Stimulated activated CD4-positive, alpha-beta T cell treated with anti-CD3 and anti-CD28 coated beads, Interleukin-1b, Interleukin-23, amount 100 ng/mL, for 24 hours (primary cell): ENCODE measurements around the gene UGT1A3.

Source experiments
- DNase-seq, 4 experiments: peaks; one replicate each; pipeline ENCODE4 v3.0.0-alpha.2; 2020; ENCODE audit warnings: low read depth in 4 of 4, low spot score in 1 of 4

UGT1A3 gene

GRCh38 chr2:233814056-233814835, 85.4 kb downstream of the UGT1A3 start:
- no peak for DNase-seq

GRCh38 chr2:233815861-233816260, 87.0 kb downstream of the UGT1A3 start:
- DNase-seq = no peak

- DNase-seq = no peak
Measured at GRCh38 chr2:233816334-233816733, 87.5 kb downstream of the UGT1A3 start.

GRCh38 chr2:233816771-233817170, 87.9 kb downstream of the UGT1A3 start:
- DNase-seq = no peak

GRCh38 chr2:233817361-233817911, 88.6 kb downstream of the UGT1A3 start:
- no peak for DNase-seq

- no peak for DNase-seq
Measured at GRCh38 chr2:233817995-233818638, 89.3 kb downstream of the UGT1A3 start.

GRCh38 chr2:233818639-233819621, 90.1 kb downstream of the UGT1A3 start:
- DNase-seq = no peak

GRCh38 chr2:233819884-233820773, 91.3 kb downstream of the UGT1A3 start:
- DNase-seq = no peak

GRCh38 chr2:233820774-233821105, 91.9 kb downstream of the UGT1A3 start:
- DNase-seq = no peak

GRCh38 chr2:233821196-233821595, 92.4 kb downstream of the UGT1A3 start:
- DNase-seq = no peak

- DNase-seq = no peak
Measured at GRCh38 chr2:233821709-233822100, 92.9 kb downstream of the UGT1A3 start.

GRCh38 chr2:233822101-233822771, 93.4 kb downstream of the UGT1A3 start:
- DNase-seq = no peak
